CD4-positive, alpha-beta T cell treated with Interleukin-10 for 1 hour (primary cell): ENCODE data around the gene DDX5.
"Not testable (repeated sequence)": the region's sequence is repeated elsewhere in the genome, so short reads cannot be mapped to it uniquely, and the experiment has no call there.

Experiments
- DNase-seq: peaks from one replicate; pipeline ENCODE4 v3.0.0-alpha.2; 2020

The DDX5 gene

DNA sequence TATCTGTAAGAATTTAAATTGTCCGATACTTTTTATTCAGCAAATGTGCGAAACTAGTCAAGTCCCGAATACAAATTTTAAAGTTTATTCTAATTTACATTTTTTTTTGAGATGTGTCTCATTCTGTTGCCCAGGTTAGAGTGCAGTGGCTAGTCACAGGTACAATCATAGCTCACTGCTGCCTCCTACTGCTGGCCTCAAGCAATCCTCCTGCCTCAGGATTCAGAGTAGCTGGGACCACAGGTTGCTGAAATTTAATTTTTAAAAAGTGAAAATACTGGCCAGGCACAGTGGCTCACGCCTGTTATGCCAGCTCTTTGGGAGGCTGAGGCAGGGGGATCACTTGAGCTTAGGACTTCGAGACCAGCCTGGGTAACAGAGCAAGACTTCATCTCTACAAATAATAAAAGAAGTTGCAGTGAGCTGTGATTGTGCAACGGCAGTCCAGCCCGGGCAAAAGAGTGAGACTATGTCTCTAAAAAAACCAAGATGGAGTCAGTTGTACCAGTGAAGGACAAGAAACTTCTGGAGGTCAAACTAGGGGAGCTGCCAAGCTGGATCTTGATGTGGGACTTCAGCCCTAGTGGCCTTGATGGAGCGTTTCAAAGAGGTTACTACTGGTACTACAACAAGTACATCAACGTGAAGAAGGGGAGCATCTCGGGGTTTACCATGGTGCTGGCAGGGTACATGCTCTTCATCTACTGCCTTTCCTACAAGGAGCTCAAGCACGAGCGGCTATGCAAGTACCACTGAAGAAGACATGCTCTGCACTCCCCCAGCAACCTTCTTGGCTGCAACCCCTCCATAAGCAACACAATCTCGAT, 14.8 kb downstream of the DDX5 start:
- DNase-seq: peak; percentile 69

DNA sequence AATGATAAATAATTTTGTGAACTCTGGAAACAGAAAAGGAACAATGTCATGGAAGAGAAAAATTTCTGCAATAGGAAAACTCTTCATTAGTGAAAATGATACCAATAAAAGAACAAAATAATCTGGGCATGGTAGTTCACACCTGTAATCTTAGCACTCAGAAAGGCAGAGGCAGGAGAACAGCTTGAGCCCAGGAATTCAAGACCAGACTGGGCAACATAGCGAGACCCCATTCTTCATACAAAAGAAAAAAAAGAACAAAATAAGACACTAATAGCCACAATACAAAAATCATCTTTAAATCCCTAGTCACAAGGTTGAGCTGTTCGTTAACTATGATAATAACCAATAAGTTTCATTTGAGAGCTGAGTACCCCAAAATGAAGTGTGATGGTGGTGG, 17.8 kb downstream of the DDX5 start:
- no peak for DNase-seq

DNA sequence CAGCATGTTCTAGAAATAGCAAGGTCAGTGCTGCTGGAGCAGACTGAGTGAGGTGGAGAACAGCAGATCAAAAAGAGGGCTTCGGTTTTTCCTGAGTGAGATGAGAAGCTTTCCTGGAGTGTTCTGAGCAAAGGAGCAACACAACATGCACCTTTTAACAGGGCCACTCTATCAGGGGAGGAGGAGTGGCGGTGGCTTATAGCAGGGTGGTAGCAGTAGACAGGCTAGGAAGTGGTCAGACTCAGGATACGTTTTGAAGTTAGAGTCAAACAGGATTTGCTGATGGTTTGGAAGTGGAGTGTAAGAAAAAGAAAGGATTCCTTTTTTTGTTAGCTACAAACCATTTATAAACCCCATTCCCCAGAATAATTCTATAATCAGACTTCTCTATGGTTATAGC, 21.7 kb downstream of the DDX5 start:
- no peak for DNase-seq

DNA sequence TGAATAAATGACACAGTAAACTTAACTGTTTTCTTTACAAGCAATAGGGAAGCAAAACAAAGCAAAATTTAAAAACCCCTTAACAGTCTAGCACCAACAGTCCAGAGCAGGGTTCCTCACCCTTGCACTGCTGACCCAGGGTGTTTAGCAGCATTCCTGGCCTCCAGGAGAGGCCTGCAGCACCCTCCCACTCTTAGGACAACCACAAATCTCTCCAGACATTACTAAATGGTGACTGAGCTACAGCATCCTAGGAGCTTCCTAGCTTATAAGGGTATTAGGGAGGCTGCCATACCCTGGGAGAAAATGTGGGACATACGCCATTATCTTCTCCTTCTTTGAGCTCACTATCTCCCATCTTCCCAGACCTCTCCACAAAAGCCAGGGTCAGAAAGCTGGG, 25.1 kb downstream of the DDX5 start:
- no peak for DNase-seq

DNA sequence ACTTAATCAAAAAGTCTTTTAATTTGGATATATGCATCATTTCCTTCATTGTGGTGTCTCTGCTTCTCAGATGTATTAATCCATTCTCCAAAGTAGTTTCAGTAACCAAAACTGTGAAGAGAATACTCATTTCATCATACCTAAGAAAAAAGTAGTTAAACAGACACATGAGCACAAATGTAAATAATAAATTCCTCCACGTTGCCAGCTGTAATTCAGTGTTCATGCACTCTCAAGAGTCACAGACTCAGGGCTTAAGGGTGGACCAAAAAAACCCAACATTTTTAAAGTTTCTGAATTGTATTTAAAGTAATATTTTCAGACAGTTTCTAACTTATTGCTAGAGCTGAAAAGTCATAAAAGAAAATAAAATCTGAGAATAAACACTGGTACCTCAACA, 28.2 kb downstream of the DDX5 start:
- DNase-seq: no peak

DNA sequence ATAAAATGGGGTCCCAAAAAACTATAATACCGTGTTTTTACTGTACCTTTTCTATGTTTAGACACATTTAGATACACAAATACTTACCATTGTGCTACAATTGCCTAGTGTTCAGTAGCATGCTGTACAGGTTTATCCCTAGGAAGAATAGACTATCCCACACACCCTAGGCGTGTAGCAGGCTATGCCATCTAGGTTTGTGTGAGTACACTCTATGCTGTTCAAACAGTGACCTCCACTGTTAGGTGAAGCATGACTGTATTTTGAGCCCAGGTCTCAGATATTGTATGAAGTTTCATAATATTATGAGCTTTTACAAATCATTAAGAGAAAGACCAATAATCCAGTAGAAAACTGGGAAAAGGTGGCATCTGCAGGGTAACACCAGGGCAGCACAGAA, 33.5 kb downstream of the DDX5 start:
- DNase-seq: no peak

DNA sequence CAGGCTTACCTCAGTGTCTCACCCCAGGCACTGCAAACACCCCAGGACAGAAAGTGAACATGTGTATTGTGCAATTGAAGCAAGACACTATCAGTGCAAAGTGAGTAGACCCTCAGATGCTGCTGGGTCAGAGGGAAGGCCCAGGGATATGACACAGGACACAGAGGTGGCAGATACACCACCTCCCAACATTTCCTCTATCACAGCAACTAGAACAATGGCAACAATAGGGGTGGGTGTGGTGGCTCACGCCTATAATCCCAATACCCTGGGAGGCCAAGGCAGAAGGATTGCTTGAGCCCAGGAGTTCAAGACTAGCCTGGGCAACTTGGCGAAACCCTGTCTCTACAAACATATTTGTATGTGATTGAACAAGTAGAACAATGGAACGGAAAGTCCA, 34.6 kb downstream of the DDX5 start:
- DNase-seq: no peak

DNA sequence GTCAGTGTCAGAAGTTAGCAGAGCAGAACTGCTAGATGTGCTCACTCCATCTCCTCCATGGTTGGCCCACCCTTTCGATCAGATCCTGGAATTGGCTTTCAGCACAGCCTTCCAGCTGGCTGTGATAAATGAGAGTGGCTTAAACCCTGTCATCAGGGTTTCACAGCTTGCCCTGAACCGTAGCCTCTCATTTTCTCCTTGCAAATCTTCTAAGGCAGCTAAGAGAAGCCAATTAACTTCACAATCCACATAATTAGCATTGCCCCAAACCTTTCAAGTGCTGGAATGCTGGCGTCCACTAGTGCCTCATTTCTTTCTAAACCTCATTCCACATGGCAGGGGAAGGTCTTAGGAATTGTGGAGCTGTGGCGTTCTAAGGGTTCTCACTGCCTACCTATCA, 35.5 kb downstream of the DDX5 start:
- no peak for DNase-seq

DNA sequence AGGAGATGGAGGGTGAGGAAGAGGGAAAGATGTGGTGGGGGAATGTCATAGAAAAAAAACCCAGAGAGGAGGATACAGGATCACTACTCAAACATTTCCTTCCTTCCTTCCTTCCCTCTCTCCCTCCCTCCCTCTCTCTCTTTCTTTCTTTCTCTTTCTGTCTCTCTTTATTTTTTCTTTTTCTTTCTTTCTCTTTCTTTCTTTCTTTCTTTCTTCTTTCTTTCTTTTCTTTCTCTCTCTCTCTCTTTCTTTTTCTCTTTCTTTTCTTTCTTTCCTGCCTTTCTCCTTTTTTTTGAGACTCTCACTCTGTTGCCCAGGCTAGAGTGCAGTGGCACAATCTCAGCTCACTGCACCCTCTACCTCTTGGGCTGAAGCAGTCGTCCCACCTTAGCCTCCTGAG, 39.3 kb downstream of the DDX5 start:
- not testable (repeated sequence) for DNase-seq

DNA sequence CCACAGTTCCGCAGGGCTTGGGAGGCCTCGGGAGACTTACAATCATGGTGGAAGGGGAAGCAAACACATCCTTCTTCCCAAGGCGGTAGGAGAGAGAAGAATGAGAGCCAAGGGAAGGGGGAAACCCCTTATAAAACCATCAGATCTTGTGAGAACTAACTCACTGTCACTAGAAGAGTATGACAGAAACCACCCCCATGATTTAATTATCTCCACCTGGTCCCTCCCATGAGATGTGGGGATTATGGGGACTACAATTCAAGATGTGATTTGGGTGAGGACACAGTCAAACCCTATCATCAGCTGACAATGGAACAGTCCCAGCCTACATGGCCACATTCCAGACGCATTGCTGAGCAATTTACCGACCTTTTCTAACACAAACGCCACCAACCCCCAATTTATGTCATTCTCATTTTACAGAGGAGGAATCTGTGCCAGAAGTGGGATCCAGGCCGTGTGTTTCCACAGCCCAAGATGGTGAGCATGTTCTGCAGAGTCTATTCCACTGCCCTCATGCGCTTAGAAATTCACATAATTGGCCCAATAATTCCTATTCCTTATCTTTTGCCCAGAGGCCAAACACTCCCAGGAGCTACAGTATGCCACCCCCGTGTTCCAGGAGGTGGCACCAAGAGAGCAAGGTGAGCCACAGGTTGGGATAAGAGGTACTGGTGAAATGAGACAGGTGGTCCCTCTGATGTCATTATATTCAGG, 39.9 kb downstream of the DDX5 start:
- no peak for DNase-seq

DNA sequence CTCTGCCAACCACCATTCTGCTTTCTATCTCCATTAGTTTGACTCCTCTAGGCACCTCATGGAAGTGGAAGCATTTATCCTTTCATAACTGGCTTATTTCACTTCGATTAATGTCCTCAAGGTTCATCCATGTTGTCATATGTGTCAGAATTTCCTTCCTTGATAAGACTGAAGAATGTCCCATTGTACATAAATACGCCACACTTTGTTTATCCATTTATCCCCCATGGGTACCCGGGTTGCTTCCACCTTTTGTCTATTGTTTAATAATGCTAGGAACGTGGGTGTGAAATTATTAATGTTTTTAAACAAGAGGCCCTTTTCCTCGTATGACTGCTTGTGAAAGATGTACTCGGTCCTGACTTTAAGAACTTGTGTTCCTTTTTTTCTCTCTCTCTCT, 44.3 kb downstream of the DDX5 start:
- DNase-seq: no peak

DNA sequence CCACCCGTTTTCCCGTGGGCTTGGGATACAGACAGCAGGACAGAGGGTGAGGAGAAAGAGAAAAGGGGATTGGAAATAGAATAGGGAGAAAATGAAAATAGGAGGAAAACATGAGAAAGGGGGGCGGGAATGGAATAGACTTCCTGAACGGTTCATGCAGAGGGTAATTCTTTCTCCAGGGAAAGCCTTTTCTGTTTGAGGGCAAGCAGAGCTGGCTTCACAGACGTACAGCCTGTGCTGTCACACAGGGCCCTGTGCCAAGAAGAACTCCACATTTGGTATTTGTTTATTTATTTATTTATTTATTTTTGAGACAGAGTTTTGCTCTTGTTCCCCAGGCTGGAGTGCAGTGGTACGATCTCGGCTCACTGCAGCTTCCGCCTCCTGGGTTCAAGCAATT, 45.1 kb downstream of the DDX5 start:
- no peak for DNase-seq

DNA sequence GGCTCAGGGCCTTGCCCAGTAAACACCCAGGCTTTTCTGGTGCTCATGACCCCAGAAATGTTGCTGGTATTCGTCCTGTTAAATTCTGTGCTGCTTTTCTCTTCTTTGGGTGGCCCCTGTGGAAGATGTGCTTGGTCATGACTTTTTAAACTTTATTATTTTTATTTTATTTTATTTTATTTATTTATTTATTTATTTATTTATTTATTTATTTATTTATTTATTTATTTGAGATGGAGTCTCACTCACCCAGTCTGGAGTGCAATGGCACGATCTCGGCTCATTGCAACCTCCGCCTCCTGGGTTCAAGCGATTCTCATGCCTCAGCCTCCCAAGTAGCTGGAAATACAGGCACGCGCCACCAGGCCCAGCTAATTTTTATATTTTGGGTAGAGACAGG, 46.3 kb downstream of the DDX5 start:
- DNase-seq: not testable (repeated sequence)

DNA sequence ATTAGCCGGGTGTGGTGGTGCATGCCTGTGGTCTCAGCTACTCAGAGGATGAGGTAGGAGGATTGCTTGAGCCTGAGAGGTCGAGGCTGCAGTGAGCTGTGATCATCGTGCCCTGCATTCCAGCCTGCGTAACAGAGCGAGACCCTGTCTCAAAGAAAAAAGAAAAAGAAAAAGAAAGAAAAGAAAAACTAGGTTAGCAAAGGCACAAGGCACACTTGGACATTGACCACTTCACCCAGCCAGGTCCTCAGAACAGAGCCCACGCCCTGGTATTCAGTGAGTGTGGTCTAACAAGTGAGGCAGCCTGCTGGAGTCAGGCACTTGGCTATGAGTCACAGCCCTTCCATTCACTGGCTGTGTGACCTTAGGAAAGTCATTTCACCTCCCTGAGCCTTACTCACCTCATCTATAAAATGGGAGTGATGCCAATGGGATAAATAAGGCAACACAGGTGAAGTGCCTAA, 46.8 kb downstream of the DDX5 start:
- DNase-seq: no peak

DNA sequence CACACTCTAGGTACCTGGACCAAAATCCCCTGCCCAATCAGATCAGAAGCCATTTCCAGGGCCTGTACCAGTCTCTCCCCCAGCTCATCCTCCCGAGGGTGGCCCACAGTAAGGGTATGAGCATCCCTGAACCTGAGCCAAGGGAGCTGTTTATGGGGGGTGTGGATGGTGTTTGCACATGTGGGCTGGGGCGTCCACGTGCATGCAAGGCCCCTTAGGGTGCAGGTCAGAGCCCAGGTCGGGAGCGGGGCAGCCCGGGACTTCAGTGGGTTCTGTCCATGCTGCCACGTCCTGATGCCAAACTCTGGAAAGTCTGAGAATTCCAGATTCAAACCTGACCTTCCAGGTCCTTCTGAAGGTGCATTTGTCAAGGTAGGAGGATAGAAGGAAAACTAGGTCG, 47.3 kb downstream of the DDX5 start:
- no peak for DNase-seq

DNA sequence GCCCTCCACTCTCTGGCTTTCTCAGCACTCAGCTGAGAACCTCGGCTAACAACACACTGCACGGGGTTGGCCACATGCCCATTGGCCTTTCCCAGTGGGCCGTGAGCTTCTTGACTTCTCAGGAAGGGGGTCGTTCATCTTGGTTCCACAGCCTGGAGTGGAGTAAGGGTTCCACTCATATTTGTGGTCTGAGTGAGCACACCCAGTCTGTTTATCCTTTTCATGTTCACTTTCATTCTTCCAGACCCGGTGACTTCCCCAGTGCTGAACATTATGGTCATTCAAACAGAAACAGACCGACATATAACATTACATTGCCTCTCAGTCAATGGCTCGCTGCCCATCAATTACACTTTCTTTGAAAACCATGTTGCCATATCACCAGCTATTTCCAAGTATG, 48.9 kb downstream of the DDX5 start:
- no peak for DNase-seq

DNA sequence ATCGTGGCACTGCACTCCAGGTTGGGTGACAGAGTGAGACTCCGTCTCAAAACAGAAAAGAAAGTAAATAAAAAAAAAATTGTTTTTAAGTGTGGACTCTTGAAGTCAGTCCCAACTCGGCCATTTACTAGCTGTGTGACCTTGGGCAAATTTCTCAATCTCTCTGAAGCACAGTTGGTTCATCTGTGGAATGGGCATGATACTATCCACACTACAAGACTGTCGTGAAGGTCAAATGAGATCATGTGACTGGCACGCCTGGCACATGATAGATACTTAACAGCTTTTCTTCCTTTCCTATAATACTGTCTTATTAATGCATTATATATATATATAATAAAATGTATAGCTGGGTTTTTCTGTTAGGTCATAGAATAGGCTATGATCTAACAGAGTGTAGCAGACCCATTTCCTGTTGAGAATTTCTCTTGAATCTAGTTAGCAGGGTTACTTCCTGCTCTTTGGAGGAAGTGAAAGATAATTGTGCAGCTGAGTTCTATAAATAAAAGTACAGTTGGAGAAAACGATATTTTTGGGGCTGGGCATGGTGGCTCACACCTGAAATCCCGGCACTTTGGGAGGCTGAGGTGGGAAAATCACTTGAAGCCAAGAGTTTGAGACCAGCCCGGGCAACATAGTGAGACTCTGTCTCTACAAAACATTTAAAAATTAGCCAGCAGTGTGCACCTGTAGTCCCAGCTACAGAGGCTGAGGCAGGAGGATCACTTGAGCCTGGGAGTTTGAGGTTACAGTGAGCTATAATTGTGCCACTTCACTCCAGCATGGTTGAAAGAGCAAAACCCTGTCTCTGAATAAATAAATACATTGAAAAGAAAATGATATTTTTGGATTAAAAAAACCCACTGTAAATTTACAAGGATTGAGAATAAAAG, 49.9 kb downstream of the DDX5 start:
- peak; percentile 24 for DNase-seq

DNA sequence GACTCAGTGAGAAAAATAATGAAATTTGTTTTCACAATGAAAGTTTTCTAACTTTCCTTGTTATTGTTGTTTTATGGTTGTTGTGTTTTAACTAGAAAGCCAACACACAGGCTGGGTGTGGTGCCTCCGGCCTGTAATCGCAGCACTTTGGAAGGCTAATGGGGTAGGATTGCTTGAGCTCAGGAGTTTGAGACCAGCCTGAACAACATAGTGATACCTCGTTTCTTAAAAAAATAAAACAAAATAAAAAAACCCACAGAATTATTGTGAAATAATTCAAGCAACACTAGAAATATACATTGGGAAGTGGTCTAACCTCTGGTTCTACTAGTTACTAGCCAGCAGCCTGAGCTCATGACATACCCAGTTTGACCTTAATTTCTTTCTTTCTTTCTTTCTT, 56.5 kb downstream of the DDX5 start:
- no peak for DNase-seq

DNA sequence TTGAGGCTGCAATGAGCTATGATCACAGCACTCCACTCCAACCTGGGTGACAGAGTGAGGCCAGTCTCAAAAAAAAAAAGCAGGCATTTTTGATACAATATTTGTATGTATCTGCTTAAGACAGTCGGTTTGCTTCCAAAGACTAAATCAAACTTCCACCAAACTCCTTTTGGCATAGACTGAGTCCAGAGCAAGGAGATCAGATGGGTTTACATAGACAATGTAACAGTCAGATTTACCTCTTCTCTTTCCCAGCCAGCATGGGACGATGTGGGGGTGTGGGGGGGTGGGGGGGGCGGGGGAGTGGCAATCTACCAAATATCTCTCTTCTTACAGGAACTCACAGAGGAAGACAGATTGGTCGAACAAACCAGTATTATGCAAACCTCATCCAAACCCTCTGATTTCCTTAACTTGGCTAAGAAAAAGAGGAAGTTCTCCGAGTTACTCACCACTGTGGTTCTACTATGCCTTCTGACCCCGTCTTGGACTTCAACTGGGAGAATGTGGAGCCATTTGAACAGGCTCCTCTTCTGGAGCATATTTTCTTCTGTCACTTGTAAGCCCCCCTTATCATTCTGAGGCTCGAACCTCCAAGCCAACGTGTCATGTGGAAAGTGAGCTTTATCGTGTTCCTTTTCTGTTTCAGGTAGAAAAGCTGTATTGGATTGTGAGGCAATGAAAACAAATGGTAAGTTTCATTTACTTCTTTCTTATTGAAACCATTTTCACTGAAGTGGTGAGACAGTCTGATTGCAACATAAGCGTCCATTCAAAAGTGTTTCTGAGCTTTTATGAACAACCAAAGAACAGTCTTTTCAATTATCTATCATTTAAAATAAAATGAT, 57.2 kb downstream of the DDX5 start, which contains the start of gene MILR1:
Gene MILR1, plus strand, starts transcription at position 451 of the 848 bp plus-strand sequence. Its CDS starts 54 bp downstream, at position 505.
- peak; percentile 19 for DNase-seq
